SK-N-SH (cell line): ENCODE measurements around the gene PHACTR2. TPM values are rescaled to one million over a fixed set of nuclear protein-coding genes. Genes with fewer than 3 reads are reported as not detected.

Source experiments
- CTCF ChIA-PET: fragments of 300-600, 350-600 bp; formaldehyde crosslinking; extraction: SDS; loops from one replicate; lab custom pipeline; 2021; lab: Yijun Ruan, JAX
- POLR2A ChIA-PET: fragments of 350-600 bp; sonication (Branson Sonifier 250); formaldehyde crosslinking; extraction: SDS; loops from one replicate; lab custom pipeline; 2020; ENCODE audit warnings: antibody characterized with exemption, inconsistent platforms; lab: Yijun Ruan, JAX
- DNase-seq: peaks from one replicate; pipeline ENCODE4 v3.0.0; 2012
- H2AFZ ChIP-seq: fragments of 200-600 bp; sonication (generic); 2 replicates; pipeline ENCODE4 v1.8.1; 2016; ENCODE audit warnings: antibody characterized with exemption, mild to moderate bottlenecking, low read depth
- H3F3A ChIP-seq: fragments of 200-600 bp; sonication (generic); replicated peaks from 2 replicates; pipeline ENCODE3; 2016; ENCODE audit warnings: antibody characterized with exemption, mild to moderate bottlenecking; ENCODE audit not compliant: insufficient read depth
- H3K27ac ChIP-seq, 2 experiments: fragments of 200-500 bp in 1 of 2; fragments of 200-600 bp in 1 of 2; sonication (Bioruptor generic) in 1 of 2; sonication (generic), shearing (Covaris generic) in 1 of 2; 2 replicates each; pipeline versions ENCODE4 v1.5.1 to v1.6.1; 2014 to 2016; ENCODE audit warnings: low read depth in 2 of 2, inconsistent platforms in 1 of 2, low read length in 1 of 2, mild to moderate bottlenecking in 1 of 2, mixed read lengths in 1 of 2
- H3K27me3 ChIP-seq: fragments of 200-600 bp; sonication (generic), shearing (Covaris generic); 2 replicates; pipeline ENCODE4 v1.6.1; 2016; ENCODE audit warnings: mixed run types; ENCODE audit not compliant: insufficient read depth
- H3K36me3 ChIP-seq, 2 experiments: fragments of 200-500 bp in 1 of 2; fragments of 200-600 bp in 1 of 2; sonication (Bioruptor generic) in 1 of 2; sonication (generic) in 1 of 2; replicated peaks in 1 of 2; 2 replicates each; pipeline versions ENCODE3 to v1.5.1; 2014 to 2016; ENCODE audit warnings: low read length in 1 of 2, mild to moderate bottlenecking in 1 of 2; ENCODE audit not compliant: insufficient read depth in 2 of 2, control insufficient read depth in 1 of 2
- H3K4me1 ChIP-seq, 2 experiments: fragments of 200-500 bp in 1 of 2; fragments of 200-600 bp in 1 of 2; sonication (Bioruptor generic) in 1 of 2; sonication (generic), shearing (Covaris generic) in 1 of 2; 2 replicates each; pipeline versions ENCODE4 v1.5.1 to v1.6.1; 2014 to 2016; ENCODE audit warnings: low read depth in 1 of 2, low read length in 1 of 2, mixed run types in 1 of 2; ENCODE audit not compliant: insufficient read depth in 2 of 2, control insufficient read depth in 1 of 2
- H3K4me2 ChIP-seq: fragments of 200-600 bp; sonication (generic), shearing (Covaris generic); 2 replicates; pipeline ENCODE4 v1.6.1; 2017; ENCODE audit warnings: mixed run types
- H3K4me3 ChIP-seq, 2 experiments: fragments of 200-500 bp in 1 of 2; fragments of 200-600 bp in 1 of 2; sonication (Bioruptor generic) in 1 of 2; sonication (generic), shearing (Covaris generic) in 1 of 2; 2 replicates each; pipeline versions ENCODE4 v1.5.1 to v1.8.1; 2014 to 2016; ENCODE audit warnings: low read depth in 2 of 2, inconsistent platforms in 1 of 2, low read length in 1 of 2, mild to moderate bottlenecking in 1 of 2, mixed read lengths in 1 of 2, moderate library complexity in 1 of 2
- H3K79me2 ChIP-seq: fragments of 200-600 bp; sonication (generic); 2 replicates; pipeline ENCODE4 v1.8.1; 2017; ENCODE audit warnings: mild to moderate bottlenecking; ENCODE audit not compliant: insufficient read depth
- H3K9ac ChIP-seq: fragments of 200-600 bp; sonication (generic); 2 replicates; pipeline ENCODE4 v1.6.1; 2017; ENCODE audit warnings: mixed run types
- H3K9me2 ChIP-seq: fragments of 200-600 bp; sonication (generic); 2 replicates; pipeline ENCODE4 v1.6.1; 2017; ENCODE audit warnings: mixed run types
- H3K9me3 ChIP-seq: fragments of 200-600 bp; sonication (generic); 2 replicates; pipeline ENCODE4 v1.6.1; 2017; ENCODE audit warnings: mixed run types, mild to moderate bottlenecking, moderate library complexity
- H4K20me1 ChIP-seq: fragments of 200-600 bp; sonication (generic); 2 replicates; pipeline ENCODE4 v1.6.1; 2017; ENCODE audit warnings: mild to moderate bottlenecking, mixed run types; ENCODE audit not compliant: insufficient read depth
- CHD2 ChIP-seq: fragments of 150-350 bp; IDR thresholded peaks from 2 replicates; pipeline ENCODE4 v1.6.1; 2018; ENCODE audit warnings: low read length; ENCODE audit not compliant: partially characterized antibody
- CTCF ChIP-seq: fragments of 200-600 bp; sonication (generic); IDR thresholded peaks from 2 replicates; pipeline ENCODE4 v1.6.1; 2017; ENCODE audit warnings: antibody characterized with exemption, mild to moderate bottlenecking, moderate library complexity
- FOSL2 ChIP-seq: IDR thresholded peaks from 2 replicates; pipeline ENCODE4 v1.4.0; 2012; ENCODE audit warnings: low read depth, mild to moderate bottlenecking, moderate library complexity, borderline replicate concordance
- FOXJ3 ChIP-seq: sonication (generic); formaldehyde crosslinking; IDR thresholded peaks from 2 replicates; pipeline ENCODE4 v1.5.1; 2020; ENCODE audit warnings: mild to moderate bottlenecking, missing genetic modification reagents
- FOXM1 ChIP-seq: IDR thresholded peaks from 2 replicates; pipeline ENCODE4 v1.4.0; 2012; ENCODE audit warnings: low read depth, mild to moderate bottlenecking
- GATA2 ChIP-seq: sonication (generic); formaldehyde crosslinking; IDR thresholded peaks from 2 replicates; pipeline ENCODE4 v1.5.0; 2020; ENCODE audit warnings: mild to moderate bottlenecking, missing genetic modification reagents
- IRF3 ChIP-seq: fragments of 150-350 bp; IDR thresholded peaks from 2 replicates; pipeline ENCODE4 v1.6.1; 2016; ENCODE audit warnings: mild to moderate bottlenecking, low read depth, low read length
- MAX ChIP-seq: IDR thresholded peaks from 2 replicates; pipeline ENCODE4 v1.4.0; 2012; ENCODE audit warnings: low read depth
- MEF2A ChIP-seq: IDR thresholded peaks from 2 replicates; pipeline ENCODE4 v1.4.0; 2012; ENCODE audit warnings: low read depth, borderline replicate concordance
- RAD21 ChIP-seq: IDR thresholded peaks from 2 replicates; pipeline ENCODE4 v1.6.1; 2012; ENCODE audit warnings: mild to moderate bottlenecking, low read length
- RFX5 ChIP-seq: IDR thresholded peaks from 2 replicates; pipeline ENCODE4 v1.6.1; 2012; ENCODE audit warnings: mild to moderate bottlenecking, improper control_type of control experiment, low read length
- RXRA ChIP-seq: IDR thresholded peaks from 2 replicates; pipeline ENCODE4 v1.4.0; 2012; ENCODE audit warnings: low read depth, mild to moderate bottlenecking, borderline replicate concordance
- SMC3 ChIP-seq: IDR thresholded peaks from 2 replicates; pipeline ENCODE4 v1.6.1; 2012; ENCODE audit warnings: low read depth, low read length, improper control_type of control experiment
- TAF1 ChIP-seq: IDR thresholded peaks from 2 replicates; pipeline ENCODE4 v1.6.1; 2012; ENCODE audit warnings: low read depth, mild to moderate bottlenecking, low read length, moderate library complexity, borderline replicate concordance
- TCF12 ChIP-seq: IDR thresholded peaks from 2 replicates; pipeline ENCODE4 v1.4.0; 2012
- WGBS: methylation state at CpG from one replicate; pipeline ENCODE4 v1.1.6; 2017; ENCODE audit warnings: low lambda C conversion rate; 5-methylcytosine and 5-hydroxymethylcytosine counted together
- polyA plus RNA-seq, 3 experiments: library from polyadenylated mRNA; depleted of rRNA; stranded (reverse); fragments of >200 nt; gene quantifications; 2 replicates each; pipeline ENCODE4 v1.2.3, GENCODE V29; 2012

The PHACTR2 gene
- polyA plus RNA-seq, 1 of the 3 experiments (the other 2 are of a cell fraction): 5.0 TPM

GRCh38 chr6:143746202-143747119 lies 68.7 kb downstream of the PHACTR2 start:
- H3K27ac ChIP-seq: no peak overlapping the region
- no peaks in the 10 kb centered on the region for H3K36me3 ChIP-seq
- H3K4me1 ChIP-seq: no peaks in the 10 kb centered on the region; a peak in 1 of 4 replicates
- 96% methylated on average over 9 of the region's 12 CpGs for WGBS
- H3K9me2 ChIP-seq: no peaks in the 10 kb centered on the region
- ChIA-PET POLR2A (no interaction called here), CTCF (no interaction called here)
- no peak overlapping the region for H3K4me3 ChIP-seq
- no peak overlapping the region for H2AFZ ChIP-seq
- DNase-seq: no peak
- no peaks in the 10 kb centered on the region for H3F3A ChIP-seq
- H3K79me2 ChIP-seq: 0 out of 2 replicates have a peak, but pooled peaks cover 3% of the 10 kb centered on the region
- no peak overlapping the region for H3K4me2 ChIP-seq
- H3K9me3 ChIP-seq: no peaks in the 10 kb centered on the region
- H3K9ac ChIP-seq: no peak overlapping the region
- no peaks in the 10 kb centered on the region for H4K20me1 ChIP-seq
- TF ChIP-seq FOXJ3 (no peak), CTCF (no peak), SMC3 (no peak), RXRA (no peak), FOXM1 (no peak), RAD21 (no peak), GATA2 (CRISPR knock-in tag) (no peak)
- no peaks in the 10 kb centered on the region for H3K27me3 ChIP-seq

GRCh38 chr6:143747347-143747842 lies 69.6 kb downstream of the PHACTR2 start:
- H3K36me3 ChIP-seq: no peaks in the 10 kb centered on the region
- no peak overlapping the region for H3K27ac ChIP-seq
- 94% methylated on average over 8 of the region's 8 CpGs for WGBS
- H3K79me2 ChIP-seq: 0 out of 2 replicates have a peak, but pooled peaks cover 3% of the 10 kb centered on the region
- H2AFZ ChIP-seq: no peak overlapping the region
- H3K4me2 ChIP-seq: no peak overlapping the region
- no peaks in the 10 kb centered on the region for H3F3A ChIP-seq
- ChIA-PET CTCF (no interaction called here), POLR2A (no interaction called here)
- no peaks in the 10 kb centered on the region for H3K27me3 ChIP-seq
- no peaks in the 10 kb centered on the region for H3K9me3 ChIP-seq
- no peaks in the 10 kb centered on the region for H3K9me2 ChIP-seq
- no peaks in the 10 kb centered on the region for H4K20me1 ChIP-seq
- no peak overlapping the region for H3K9ac ChIP-seq
- H3K4me3 ChIP-seq: no peak overlapping the region
- DNase-seq: no peak
- no peaks in the 10 kb centered on the region; a peak in 2 of 4 replicates for H3K4me1 ChIP-seq
- no peak for TF ChIP-seq IRF3
- TF ChIP-seq TCF12: no peak
- no peak for TF ChIP-seq SMC3
- no peak for TF ChIP-seq RFX5
- TF ChIP-seq MEF2A: no peak
- no peak for TF ChIP-seq MAX
- TF ChIP-seq FOSL2: no peak
- no peak for TF ChIP-seq TAF1
- TF ChIP-seq CHD2: no peak
